Measurements from ENCODE around the gene KLHDC9. TPM values are rescaled to one million over a fixed set of nuclear protein-coding genes. Genes with fewer than 3 reads are reported as not detected.

Gene KLHDC9
- total and polyA plus RNA-seq, 9 of the 15 experiments (the other 6 are each of a cell fraction or from before 2014, with no cell fraction given) = not detected

DNA sequence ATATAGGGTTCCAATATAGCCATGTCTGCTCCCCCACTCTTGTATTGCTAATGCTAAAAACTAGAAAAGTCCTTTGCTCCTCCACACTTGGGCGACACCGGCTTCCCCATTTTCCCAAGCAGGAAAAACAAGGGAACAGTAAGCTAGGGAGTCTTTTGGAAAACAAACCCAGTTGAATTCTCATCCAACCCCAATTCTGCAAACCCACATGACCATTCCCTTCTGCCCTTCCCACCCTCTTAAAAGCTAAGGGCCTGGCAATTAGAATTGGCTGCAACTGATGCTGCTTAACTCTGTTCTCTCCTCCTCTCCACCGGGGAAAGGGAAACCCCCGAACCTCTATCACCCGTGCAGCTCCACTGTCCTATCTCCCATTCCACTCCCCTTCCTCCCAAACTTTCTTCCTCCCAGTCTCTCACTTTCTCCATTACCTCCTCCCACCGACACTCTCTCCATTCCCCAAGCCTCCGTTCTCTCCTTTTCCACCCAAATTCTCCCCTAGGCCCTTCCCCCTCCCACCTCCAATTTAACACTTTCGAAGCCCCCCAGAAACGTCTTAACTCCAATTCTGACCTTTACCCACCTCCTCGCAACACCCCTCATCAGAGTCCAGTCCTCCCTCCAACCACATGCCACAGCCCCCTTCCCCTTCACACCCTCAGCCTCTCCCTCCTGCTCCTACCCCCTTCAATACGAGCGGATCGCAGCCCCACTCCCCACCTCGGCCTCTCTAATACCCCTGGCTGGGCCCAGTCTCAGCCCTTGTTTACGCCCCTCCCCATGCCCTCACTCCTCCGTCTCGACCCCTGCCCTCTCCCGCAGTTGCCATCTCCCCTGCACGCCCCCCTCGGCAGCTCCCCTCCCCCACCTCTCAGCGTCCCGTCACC lies 33.6 kb downstream of the KLHDC9 start (continued):
- TF ChIP-seq CBFA2T2 (conservative IDR thresholded peaks at IDR 0.05) (no peak), TCFL5 (CRISPR knock-in tag; conservative IDR thresholded peaks at IDR 0.05) (no peak), MEF2A (IDR thresholded peaks at IDR 0.05; ENCODE audit: control insufficient read depth, low read depth, low read length) (no peak), GATA2 (CRISPR knock-in tag; IDR thresholded peaks at IDR 0.05) (no peak), SOX6 (IDR thresholded peaks at IDR 0.05) (no peak), ZNF224 (CRISPR knock-in tag; IDR thresholded peaks at IDR 0.05) (no peak), CBX8 (IDR thresholded peaks at IDR 0.05; ENCODE audit: borderline replicate concordance, extremely low read depth, low read depth, low read length, poor library complexity, severe bottlenecking) (no peak), PURB (CRISPR knock-in tag; IDR thresholded peaks at IDR 0.05; ENCODE audit: low read depth) (no peak), SIN3B (IDR thresholded peaks at IDR 0.05; ENCODE audit: low read depth) (no peak), POLR3G (IDR thresholded peaks at IDR 0.05; ENCODE audit: extremely low read depth, insufficient read length, insufficient replicate concordance) (no peak), TEAD2 (tag; IDR thresholded peaks at IDR 0.05) (no peak), KDM1A (IDR thresholded peaks at IDR 0.05) (peak; percentile 11 to 16; a peak in 1 of 4 replicates), CSDE1 (IDR thresholded peaks at IDR 0.05) (0 out of 4 replicates have a peak, but pooled peaks of 1 of the 2 experiments have one; percentile 56)
- TF ChIP-seq, protein P1, sequence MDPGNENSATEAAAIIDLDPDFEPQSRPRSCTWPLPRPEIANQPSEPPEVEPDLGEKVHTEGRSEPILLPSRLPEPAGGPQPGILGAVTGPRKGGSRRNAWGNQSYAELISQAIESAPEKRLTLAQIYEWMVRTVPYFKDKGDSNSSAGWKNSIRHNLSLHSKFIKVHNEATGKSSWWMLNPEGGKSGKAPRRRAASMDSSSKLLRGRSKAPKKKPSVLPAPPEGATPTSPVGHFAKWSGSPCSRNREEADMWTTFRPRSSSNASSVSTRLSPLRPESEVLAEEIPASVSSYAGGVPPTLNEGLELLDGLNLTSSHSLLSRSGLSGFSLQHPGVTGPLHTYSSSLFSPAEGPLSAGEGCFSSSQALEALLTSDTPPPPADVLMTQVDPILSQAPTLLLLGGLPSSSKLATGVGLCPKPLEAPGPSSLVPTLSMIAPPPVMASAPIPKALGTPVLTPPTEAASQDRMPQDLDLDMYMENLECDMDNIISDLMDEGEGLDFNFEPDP (CRISPR knock-in tag; IDR thresholded peaks at IDR 0.05) = no peak
- TF ChIP-seq, protein P2, sequence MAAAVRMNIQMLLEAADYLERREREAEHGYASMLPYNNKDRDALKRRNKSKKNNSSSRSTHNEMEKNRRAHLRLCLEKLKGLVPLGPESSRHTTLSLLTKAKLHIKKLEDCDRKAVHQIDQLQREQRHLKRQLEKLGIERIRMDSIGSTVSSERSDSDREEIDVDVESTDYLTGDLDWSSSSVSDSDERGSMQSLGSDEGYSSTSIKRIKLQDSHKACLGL (CRISPR knock-in tag; IDR thresholded peaks at IDR 0.05; ENCODE audit: borderline replicate concordance, poor library complexity, severe bottlenecking) = no peak
- TF ChIP-seq, protein P3, sequence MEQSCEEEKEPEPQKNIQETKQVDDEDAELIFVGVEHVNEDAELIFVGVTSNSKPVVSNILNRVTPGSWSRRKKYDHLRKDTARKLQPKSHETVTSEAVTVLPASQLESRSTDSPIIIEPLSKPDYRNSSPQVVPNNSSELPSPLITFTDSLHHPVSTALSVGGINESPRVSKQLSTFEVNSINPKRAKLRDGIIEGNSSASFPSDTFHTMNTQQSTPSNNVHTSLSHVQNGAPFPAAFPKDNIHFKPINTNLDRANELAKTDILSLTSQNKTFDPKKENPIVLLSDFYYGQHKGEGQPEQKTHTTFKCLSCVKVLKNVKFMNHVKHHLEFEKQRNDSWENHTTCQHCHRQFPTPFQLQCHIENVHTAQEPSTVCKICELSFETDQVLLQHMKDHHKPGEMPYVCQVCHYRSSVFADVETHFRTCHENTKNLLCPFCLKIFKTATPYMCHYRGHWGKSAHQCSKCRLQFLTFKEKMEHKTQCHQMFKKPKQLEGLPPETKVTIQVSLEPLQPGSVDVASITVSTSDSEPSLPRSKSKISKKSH (CRISPR knock-in tag; IDR thresholded peaks at IDR 0.05) = no peak
- TF ChIP-seq, protein P4, sequence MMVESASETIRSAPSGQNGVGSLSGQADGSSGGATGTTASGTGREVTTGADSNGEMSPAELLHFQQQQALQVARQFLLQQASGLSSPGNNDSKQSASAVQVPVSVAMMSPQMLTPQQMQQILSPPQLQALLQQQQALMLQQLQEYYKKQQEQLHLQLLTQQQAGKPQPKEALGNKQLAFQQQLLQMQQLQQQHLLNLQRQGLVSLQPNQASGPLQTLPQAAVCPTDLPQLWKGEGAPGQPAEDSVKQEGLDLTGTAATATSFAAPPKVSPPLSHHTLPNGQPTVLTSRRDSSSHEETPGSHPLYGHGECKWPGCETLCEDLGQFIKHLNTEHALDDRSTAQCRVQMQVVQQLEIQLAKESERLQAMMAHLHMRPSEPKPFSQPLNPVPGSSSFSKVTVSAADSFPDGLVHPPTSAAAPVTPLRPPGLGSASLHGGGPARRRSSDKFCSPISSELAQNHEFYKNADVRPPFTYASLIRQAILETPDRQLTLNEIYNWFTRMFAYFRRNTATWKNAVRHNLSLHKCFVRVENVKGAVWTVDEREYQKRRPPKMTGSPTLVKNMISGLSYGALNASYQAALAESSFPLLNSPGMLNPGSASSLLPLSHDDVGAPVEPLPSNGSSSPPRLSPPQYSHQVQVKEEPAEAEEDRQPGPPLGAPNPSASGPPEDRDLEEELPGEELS (CRISPR knock-in tag; IDR thresholded peaks at IDR 0.05; ENCODE audit: borderline replicate concordance) = no peak
- TF ChIP-seq, protein P5, sequence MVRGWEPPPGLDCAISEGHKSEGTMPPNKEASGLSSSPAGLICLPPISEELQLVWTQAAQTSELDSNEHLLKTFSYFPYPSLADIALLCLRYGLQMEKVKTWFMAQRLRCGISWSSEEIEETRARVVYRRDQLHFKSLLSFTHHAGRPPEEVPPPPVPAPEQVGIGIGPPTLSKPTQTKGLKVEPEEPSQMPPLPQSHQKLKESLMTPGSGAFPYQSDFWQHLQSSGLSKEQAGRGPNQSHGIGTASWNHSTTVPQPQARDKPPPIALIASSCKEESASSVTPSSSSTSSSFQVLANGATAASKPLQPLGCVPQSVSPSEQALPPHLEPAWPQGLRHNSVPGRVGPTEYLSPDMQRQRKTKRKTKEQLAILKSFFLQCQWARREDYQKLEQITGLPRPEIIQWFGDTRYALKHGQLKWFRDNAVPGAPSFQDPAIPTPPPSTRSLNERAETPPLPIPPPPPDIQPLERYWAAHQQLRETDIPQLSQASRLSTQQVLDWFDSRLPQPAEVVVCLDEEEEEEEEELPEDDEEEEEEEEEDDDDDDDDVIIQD (CRISPR knock-in tag; IDR thresholded peaks at IDR 0.05) = no peak
- TF ChIP-seq, protein P6, sequence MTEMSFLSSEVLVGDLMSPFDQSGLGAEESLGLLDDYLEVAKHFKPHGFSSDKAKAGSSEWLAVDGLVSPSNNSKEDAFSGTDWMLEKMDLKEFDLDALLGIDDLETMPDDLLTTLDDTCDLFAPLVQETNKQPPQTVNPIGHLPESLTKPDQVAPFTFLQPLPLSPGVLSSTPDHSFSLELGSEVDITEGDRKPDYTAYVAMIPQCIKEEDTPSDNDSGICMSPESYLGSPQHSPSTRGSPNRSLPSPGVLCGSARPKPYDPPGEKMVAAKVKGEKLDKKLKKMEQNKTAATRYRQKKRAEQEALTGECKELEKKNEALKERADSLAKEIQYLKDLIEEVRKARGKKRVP (CRISPR knock-in tag; IDR thresholded peaks at IDR 0.05) = no peak

All from K562 (cell line).